ENCODE results near the gene FFAR3.

Gene FFAR3

GRCh38 chr19:35408284-35409171 lies 50.3 kb downstream of the FFAR3 start:
- H2AFZ ChIP-seq (ENCODE audit: low read length), result no peak overlapping the region

GRCh38 chr19:35409191-35409590 lies 50.9 kb downstream of the FFAR3 start:
- Histone ChIP-seq H3F3A (ENCODE audit: insufficient read depth, low read length) (no peaks in the 10 kb centered on the region), H3K27me3 (replicated peaks; ENCODE audit: insufficient read depth, low read length) (peaks cover 8% of the 10 kb centered on the region; the same call in 1 of the 2 replicates), H3K9me3 (replicated peaks; ENCODE audit: insufficient read depth, low read length) (no peaks in the 10 kb centered on the region), H3K4me3 (ENCODE audit: low read length) (no peak overlapping the region), H3K4me2 (ENCODE audit: low read depth, low read length) (peak overlapping the region; percentile 25; the same call in 1 of the 2 replicates), H2AFZ (ENCODE audit: low read length) (no peak overlapping the region), H3K9ac (ENCODE audit: low read length) (no peak overlapping the region), H3K4me1 (ENCODE audit: low read length) (peaks cover 10% of the 10 kb centered on the region; the same call in 1 of the 2 replicates), H4K20me1 (ENCODE audit: insufficient read depth, low read length) (no peaks in the 10 kb centered on the region), H3K9me2 (replicated peaks; ENCODE audit: insufficient read depth, low read length) (no peaks in the 10 kb centered on the region), H3K79me2 (ENCODE audit: low read length) (no peaks in the 10 kb centered on the region), H3K27ac (ENCODE audit: low read length) (peak overlapping the region; percentile 48; the same call in 1 of the 2 replicates), H3K36me3 (replicated peaks; ENCODE audit: insufficient read depth, low read length) (no peaks in the 10 kb centered on the region)
- TF ChIP-seq EZH2phosphoT487 (IDR thresholded peaks at IDR 0.05; ENCODE audit: low read length), result no peak
- no peak for TF ChIP-seq EZH2 (optimal IDR thresholded peaks at IDR 0.05; ENCODE audit: low read depth, low read length)
- TF ChIP-seq, protein P1, sequence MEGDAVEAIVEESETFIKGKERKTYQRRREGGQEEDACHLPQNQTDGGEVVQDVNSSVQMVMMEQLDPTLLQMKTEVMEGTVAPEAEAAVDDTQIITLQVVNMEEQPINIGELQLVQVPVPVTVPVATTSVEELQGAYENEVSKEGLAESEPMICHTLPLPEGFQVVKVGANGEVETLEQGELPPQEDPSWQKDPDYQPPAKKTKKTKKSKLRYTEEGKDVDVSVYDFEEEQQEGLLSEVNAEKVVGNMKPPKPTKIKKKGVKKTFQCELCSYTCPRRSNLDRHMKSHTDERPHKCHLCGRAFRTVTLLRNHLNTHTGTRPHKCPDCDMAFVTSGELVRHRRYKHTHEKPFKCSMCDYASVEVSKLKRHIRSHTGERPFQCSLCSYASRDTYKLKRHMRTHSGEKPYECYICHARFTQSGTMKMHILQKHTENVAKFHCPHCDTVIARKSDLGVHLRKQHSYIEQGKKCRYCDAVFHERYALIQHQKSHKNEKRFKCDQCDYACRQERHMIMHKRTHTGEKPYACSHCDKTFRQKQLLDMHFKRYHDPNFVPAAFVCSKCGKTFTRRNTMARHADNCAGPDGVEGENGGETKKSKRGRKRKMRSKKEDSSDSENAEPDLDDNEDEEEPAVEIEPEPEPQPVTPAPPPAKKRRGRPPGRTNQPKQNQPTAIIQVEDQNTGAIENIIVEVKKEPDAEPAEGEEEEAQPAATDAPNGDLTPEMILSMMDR (IDR thresholded peaks at IDR 0.05; ENCODE audit: low read length), result no peak
- no peak for DNase-seq

More at GRCh38 chr19:35408284-35409171, 50.3 kb downstream of the FFAR3 start:
- peak overlapping the region; percentile 48; the same call in 1 of the 2 replicates for H3K27ac ChIP-seq (ENCODE audit: low read length)
- no peak overlapping the region for H3K4me3 ChIP-seq (ENCODE audit: low read length)
- peaks cover 8% of the 10 kb centered on the region; the same call in 1 of the 2 replicates for H3K27me3 ChIP-seq (replicated peaks; ENCODE audit: insufficient read depth, low read length)
- DNase-seq, result peak; percentile 41
- no peaks in the 10 kb centered on the region for H3K9me2 ChIP-seq (replicated peaks; ENCODE audit: insufficient read depth, low read length)
- no peak overlapping the region for H3K9ac ChIP-seq (ENCODE audit: low read length)
- peaks cover 10% of the 10 kb centered on the region; the same call in 1 of the 2 replicates for H3K4me1 ChIP-seq (ENCODE audit: low read length)
- H3K36me3 ChIP-seq (replicated peaks; ENCODE audit: insufficient read depth, low read length), result no peaks in the 10 kb centered on the region
- H3K9me3 ChIP-seq (replicated peaks; ENCODE audit: insufficient read depth, low read length), result no peaks in the 10 kb centered on the region
- TF ChIP-seq EZH2 (optimal IDR thresholded peaks at IDR 0.05; ENCODE audit: low read depth, low read length), result no peak
- TF ChIP-seq, protein P1 (IDR thresholded peaks at IDR 0.05; ENCODE audit: low read length), result no peak
- no peak for TF ChIP-seq EZH2phosphoT487 (IDR thresholded peaks at IDR 0.05; ENCODE audit: low read length)
- H4K20me1 ChIP-seq (ENCODE audit: insufficient read depth, low read length), result no peaks in the 10 kb centered on the region
- no peaks in the 10 kb centered on the region for H3K79me2 ChIP-seq (ENCODE audit: low read length)
- H3F3A ChIP-seq (ENCODE audit: insufficient read depth, low read length), result no peaks in the 10 kb centered on the region
- peak overlapping the region; percentile 29; the same call in 1 of the 2 replicates for H3K4me2 ChIP-seq (ENCODE audit: low read depth, low read length)

Data from MM.1S (cell line).